Measurements from ENCODE around the gene LYG1. TPM values are rescaled to one million over a fixed set of nuclear protein-coding genes. Genes with fewer than 3 reads are reported as not detected.

The LYG1 gene
- total and polyA plus RNA-seq, 9 of the 15 experiments (the other 6 are each of a cell fraction or from before 2014, with no cell fraction given), result 0.64 to 2.6 (median 1.2) TPM

DNA sequence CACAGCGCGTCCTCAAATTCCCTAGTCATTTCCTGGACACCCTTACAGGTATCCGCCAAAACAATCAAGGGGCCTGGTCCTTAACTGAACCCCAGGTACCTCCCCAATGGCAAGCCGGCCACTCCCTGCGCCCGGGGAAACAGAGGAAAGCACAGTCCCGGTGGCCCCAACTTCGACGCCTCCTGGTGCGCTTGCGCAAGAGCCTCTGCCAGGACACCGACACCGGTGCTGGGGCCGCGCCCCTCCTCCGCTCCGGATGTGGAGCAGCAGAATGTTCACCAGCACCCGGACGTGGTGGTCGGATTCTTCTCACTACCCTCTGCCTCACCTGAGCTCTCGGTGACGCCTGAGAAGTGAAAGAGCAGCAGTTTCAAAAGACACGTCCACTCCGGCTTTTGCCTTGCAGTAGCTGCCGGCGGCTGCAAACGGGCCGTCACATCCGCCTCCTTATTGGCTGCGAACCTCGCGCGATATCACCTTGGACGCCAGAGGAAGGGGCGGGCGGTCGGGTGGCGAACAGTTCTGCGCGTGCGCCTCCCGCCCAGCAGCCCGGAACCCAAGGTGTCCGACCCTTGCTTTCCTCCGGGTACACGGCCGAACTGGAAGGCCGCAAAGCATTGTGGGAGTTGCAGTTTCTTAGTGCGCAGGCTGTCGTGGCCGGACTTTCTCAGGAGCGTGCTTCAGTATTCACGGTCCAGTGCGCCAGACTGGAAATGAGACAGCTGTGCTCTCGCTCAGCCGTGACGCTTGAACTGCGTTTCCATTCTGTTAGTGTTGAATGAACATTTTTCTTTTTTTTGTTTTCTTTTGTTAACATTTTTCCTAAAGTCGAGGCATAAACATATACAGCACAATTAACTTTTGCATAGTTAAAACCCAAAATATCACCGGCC, 35.2 kb upstream of the LYG1 start, which contains the start of gene TXNDC9 (continued):
- TF ChIP-seq, protein P1, sequence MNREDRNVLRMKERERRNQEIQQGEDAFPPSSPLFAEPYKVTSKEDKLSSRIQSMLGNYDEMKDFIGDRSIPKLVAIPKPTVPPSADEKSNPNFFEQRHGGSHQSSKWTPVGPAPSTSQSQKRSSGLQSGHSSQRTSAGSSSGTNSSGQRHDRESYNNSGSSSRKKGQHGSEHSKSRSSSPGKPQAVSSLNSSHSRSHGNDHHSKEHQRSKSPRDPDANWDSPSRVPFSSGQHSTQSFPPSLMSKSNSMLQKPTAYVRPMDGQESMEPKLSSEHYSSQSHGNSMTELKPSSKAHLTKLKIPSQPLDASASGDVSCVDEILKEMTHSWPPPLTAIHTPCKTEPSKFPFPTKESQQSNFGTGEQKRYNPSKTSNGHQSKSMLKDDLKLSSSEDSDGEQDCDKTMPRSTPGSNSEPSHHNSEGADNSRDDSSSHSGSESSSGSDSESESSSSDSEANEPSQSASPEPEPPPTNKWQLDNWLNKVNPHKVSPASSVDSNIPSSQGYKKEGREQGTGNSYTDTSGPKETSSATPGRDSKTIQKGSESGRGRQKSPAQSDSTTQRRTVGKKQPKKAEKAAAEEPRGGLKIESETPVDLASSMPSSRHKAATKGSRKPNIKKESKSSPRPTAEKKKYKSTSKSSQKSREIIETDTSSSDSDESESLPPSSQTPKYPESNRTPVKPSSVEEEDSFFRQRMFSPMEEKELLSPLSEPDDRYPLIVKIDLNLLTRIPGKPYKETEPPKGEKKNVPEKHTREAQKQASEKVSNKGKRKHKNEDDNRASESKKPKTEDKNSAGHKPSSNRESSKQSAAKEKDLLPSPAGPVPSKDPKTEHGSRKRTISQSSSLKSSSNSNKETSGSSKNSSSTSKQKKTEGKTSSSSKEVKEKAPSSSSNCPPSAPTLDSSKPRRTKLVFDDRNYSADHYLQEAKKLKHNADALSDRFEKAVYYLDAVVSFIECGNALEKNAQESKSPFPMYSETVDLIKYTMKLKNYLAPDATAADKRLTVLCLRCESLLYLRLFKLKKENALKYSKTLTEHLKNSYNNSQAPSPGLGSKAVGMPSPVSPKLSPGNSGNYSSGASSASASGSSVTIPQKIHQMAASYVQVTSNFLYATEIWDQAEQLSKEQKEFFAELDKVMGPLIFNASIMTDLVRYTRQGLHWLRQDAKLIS (CRISPR knock-in tag; IDR thresholded peaks at IDR 0.05), result peak; percentile 64; the same call in 1 of the 2 replicates
- TF ChIP-seq KLF1 (tag; IDR thresholded peaks at IDR 0.05) (0 out of 2 replicates have a peak, but pooled peaks have one; percentile 21), POLR2B (IDR thresholded peaks at IDR 0.05; ENCODE audit: low read depth, partially characterized antibody) (peak; percentile 95), BCOR (IDR thresholded peaks at IDR 0.05) (no peak), ZNF239 (CRISPR knock-in tag; IDR thresholded peaks at IDR 0.05) (no peak), PRPF4 (IDR thresholded peaks at IDR 0.05; ENCODE audit: insufficient read depth, low read depth, low read length, poor library complexity, severe bottlenecking) (no peak), TAF1 (IDR thresholded peaks at IDR 0.05; ENCODE audit: control insufficient read depth, extremely low read depth, insufficient read depth, low read length, severe bottlenecking) (peak; percentile 84), RBBP5 (IDR thresholded peaks at IDR 0.05; ENCODE audit: borderline replicate concordance, insufficient read depth, low read length, poor library complexity, severe bottlenecking) (peak; percentile 97)
- TF ChIP-seq, protein P2, sequence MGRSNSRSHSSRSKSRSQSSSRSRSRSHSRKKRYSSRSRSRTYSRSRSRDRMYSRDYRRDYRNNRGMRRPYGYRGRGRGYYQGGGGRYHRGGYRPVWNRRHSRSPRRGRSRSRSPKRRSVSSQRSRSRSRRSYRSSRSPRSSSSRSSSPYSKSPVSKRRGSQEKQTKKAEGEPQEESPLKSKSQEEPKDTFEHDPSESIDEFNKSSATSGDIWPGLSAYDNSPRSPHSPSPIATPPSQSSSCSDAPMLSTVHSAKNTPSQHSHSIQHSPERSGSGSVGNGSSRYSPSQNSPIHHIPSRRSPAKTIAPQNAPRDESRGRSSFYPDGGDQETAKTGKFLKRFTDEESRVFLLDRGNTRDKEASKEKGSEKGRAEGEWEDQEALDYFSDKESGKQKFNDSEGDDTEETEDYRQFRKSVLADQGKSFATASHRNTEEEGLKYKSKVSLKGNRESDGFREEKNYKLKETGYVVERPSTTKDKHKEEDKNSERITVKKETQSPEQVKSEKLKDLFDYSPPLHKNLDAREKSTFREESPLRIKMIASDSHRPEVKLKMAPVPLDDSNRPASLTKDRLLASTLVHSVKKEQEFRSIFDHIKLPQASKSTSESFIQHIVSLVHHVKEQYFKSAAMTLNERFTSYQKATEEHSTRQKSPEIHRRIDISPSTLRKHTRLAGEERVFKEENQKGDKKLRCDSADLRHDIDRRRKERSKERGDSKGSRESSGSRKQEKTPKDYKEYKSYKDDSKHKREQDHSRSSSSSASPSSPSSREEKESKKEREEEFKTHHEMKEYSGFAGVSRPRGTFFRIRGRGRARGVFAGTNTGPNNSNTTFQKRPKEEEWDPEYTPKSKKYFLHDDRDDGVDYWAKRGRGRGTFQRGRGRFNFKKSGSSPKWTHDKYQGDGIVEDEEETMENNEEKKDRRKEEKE (IDR thresholded peaks at IDR 0.05; ENCODE audit: borderline replicate concordance in 1 of 2, control insufficient read depth in 1 of 2, low read depth in 2 of 2, low read length in 1 of 2), result peak in 1 of 2 experiments; percentile 96; a peak in 2 of 4 replicates
- TF ChIP-seq, protein P3, sequence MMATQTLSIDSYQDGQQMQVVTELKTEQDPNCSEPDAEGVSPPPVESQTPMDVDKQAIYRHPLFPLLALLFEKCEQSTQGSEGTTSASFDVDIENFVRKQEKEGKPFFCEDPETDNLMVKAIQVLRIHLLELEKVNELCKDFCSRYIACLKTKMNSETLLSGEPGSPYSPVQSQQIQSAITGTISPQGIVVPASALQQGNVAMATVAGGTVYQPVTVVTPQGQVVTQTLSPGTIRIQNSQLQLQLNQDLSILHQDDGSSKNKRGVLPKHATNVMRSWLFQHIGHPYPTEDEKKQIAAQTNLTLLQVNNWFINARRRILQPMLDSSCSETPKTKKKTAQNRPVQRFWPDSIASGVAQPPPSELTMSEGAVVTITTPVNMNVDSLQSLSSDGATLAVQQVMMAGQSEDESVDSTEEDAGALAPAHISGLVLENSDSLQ (IDR thresholded peaks at IDR 0.05), result peak; percentile 31; the same call in 1 of the 2 replicates
- TF ChIP-seq, protein P4, sequence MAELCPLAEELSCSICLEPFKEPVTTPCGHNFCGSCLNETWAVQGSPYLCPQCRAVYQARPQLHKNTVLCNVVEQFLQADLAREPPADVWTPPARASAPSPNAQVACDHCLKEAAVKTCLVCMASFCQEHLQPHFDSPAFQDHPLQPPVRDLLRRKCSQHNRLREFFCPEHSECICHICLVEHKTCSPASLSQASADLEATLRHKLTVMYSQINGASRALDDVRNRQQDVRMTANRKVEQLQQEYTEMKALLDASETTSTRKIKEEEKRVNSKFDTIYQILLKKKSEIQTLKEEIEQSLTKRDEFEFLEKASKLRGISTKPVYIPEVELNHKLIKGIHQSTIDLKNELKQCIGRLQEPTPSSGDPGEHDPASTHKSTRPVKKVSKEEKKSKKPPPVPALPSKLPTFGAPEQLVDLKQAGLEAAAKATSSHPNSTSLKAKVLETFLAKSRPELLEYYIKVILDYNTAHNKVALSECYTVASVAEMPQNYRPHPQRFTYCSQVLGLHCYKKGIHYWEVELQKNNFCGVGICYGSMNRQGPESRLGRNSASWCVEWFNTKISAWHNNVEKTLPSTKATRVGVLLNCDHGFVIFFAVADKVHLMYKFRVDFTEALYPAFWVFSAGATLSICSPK (IDR thresholded peaks at IDR 0.05; ENCODE audit: borderline replicate concordance), result no peak
- TF ChIP-seq, protein P5, sequence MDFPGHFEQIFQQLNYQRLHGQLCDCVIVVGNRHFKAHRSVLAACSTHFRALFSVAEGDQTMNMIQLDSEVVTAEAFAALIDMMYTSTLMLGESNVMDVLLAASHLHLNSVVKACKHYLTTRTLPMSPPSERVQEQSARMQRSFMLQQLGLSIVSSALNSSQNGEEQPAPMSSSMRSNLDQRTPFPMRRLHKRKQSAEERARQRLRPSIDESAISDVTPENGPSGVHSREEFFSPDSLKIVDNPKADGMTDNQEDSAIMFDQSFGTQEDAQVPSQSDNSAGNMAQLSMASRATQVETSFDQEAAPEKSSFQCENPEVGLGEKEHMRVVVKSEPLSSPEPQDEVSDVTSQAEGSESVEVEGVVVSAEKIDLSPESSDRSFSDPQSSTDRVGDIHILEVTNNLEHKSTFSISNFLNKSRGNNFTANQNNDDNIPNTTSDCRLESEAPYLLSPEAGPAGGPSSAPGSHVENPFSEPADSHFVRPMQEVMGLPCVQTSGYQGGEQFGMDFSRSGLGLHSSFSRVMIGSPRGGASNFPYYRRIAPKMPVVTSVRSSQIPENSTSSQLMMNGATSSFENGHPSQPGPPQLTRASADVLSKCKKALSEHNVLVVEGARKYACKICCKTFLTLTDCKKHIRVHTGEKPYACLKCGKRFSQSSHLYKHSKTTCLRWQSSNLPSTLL (IDR thresholded peaks at IDR 0.05), result no peak
